Panc1 (cell line): ENCODE measurements around the gene PRSS50.

ENCODE experiments used
- TF ChIP-seq, protein P1 (sequence below): fragments of 450-650 bp; IDR thresholded peaks from 2 replicates; pipeline ENCODE4 v1.5.1; 2017; ENCODE audit warnings: mild to moderate bottlenecking
- TF ChIP-seq, protein P2 (sequence below), 2 experiments: IDR thresholded peaks; 2 replicates each; pipeline ENCODE4 v1.6.1; 2011 to 2012; ENCODE audit warnings: low read depth in 2 of 2, control low read depth in 1 of 2, low read length in 1 of 2, mild to moderate bottlenecking in 1 of 2, moderate library complexity in 1 of 2; ENCODE audit not compliant: insufficient read depth in 1 of 2

DNA sequence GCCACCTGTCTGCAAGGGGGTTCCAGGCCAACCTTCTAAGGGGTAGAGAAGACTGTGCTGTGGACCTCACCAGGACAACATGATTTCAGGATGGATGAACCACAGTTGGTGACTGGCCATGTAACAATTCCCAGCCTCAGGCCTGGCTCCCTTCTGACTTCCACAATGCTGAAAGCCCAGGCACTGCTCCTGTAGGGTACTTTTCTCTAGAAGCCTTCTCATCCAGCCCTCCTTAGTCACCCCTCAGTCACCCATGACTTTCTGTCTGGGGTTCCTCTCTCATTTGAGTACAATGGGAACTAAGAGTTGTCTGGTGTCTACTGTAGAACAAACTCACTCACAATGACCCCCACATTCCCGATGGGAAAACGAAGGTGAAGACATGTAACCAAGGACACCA, 32.8 kb downstream of the PRSS50 start:
- TF ChIP-seq, protein P1, sequence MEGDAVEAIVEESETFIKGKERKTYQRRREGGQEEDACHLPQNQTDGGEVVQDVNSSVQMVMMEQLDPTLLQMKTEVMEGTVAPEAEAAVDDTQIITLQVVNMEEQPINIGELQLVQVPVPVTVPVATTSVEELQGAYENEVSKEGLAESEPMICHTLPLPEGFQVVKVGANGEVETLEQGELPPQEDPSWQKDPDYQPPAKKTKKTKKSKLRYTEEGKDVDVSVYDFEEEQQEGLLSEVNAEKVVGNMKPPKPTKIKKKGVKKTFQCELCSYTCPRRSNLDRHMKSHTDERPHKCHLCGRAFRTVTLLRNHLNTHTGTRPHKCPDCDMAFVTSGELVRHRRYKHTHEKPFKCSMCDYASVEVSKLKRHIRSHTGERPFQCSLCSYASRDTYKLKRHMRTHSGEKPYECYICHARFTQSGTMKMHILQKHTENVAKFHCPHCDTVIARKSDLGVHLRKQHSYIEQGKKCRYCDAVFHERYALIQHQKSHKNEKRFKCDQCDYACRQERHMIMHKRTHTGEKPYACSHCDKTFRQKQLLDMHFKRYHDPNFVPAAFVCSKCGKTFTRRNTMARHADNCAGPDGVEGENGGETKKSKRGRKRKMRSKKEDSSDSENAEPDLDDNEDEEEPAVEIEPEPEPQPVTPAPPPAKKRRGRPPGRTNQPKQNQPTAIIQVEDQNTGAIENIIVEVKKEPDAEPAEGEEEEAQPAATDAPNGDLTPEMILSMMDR: no peak
- TF ChIP-seq, protein P2, sequence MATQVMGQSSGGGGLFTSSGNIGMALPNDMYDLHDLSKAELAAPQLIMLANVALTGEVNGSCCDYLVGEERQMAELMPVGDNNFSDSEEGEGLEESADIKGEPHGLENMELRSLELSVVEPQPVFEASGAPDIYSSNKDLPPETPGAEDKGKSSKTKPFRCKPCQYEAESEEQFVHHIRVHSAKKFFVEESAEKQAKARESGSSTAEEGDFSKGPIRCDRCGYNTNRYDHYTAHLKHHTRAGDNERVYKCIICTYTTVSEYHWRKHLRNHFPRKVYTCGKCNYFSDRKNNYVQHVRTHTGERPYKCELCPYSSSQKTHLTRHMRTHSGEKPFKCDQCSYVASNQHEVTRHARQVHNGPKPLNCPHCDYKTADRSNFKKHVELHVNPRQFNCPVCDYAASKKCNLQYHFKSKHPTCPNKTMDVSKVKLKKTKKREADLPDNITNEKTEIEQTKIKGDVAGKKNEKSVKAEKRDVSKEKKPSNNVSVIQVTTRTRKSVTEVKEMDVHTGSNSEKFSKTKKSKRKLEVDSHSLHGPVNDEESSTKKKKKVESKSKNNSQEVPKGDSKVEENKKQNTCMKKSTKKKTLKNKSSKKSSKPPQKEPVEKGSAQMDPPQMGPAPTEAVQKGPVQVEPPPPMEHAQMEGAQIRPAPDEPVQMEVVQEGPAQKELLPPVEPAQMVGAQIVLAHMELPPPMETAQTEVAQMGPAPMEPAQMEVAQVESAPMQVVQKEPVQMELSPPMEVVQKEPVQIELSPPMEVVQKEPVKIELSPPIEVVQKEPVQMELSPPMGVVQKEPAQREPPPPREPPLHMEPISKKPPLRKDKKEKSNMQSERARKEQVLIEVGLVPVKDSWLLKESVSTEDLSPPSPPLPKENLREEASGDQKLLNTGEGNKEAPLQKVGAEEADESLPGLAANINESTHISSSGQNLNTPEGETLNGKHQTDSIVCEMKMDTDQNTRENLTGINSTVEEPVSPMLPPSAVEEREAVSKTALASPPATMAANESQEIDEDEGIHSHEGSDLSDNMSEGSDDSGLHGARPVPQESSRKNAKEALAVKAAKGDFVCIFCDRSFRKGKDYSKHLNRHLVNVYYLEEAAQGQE (IDR thresholded peaks at IDR 0.05; ENCODE audit: insufficient read depth in 1 of 2, low read depth in 2 of 2, low read length in 1 of 2): no peak
